ENCODE results near the gene MYL2.

DNA sequence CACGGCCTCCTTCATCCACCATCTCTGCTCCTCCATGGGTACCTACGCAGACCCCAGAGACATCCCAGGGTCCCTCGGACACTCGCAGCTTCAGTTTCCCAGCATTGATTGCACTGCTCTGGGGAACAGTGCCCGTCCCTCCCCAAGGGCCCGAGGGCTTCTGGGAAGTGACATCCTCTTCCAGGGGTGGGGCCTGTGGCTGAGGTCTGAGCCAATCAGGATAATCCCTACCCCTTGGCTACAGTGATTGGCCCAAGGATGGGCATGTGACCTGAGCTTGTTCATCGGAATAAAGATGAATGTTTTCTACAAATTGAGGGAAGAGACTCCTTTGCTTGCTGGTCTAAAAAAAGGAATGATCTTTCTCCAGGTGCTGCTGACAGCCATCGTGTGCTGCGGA is 37.3 kb upstream of the MYL2 start:
- TF ChIP-seq EZH2 (IDR thresholded peaks at IDR 0.05; ENCODE audit: borderline replicate concordance, low read length): no peak
- TF ChIP-seq, protein P1, sequence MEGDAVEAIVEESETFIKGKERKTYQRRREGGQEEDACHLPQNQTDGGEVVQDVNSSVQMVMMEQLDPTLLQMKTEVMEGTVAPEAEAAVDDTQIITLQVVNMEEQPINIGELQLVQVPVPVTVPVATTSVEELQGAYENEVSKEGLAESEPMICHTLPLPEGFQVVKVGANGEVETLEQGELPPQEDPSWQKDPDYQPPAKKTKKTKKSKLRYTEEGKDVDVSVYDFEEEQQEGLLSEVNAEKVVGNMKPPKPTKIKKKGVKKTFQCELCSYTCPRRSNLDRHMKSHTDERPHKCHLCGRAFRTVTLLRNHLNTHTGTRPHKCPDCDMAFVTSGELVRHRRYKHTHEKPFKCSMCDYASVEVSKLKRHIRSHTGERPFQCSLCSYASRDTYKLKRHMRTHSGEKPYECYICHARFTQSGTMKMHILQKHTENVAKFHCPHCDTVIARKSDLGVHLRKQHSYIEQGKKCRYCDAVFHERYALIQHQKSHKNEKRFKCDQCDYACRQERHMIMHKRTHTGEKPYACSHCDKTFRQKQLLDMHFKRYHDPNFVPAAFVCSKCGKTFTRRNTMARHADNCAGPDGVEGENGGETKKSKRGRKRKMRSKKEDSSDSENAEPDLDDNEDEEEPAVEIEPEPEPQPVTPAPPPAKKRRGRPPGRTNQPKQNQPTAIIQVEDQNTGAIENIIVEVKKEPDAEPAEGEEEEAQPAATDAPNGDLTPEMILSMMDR (IDR thresholded peaks at IDR 0.05; ENCODE audit: low read length): no peak

Data from OCI-LY1 (cell line).